ENCODE results near the gene ZCCHC2. TPM values are rescaled to one million over a fixed set of nuclear protein-coding genes. Genes with fewer than 3 reads are reported as not detected.

ZCCHC2 gene
- total and polyA plus RNA-seq, 2 of the 4 experiments (the other 2 are of a cell fraction) = 3.2 to 3.6 TPM

DNA sequence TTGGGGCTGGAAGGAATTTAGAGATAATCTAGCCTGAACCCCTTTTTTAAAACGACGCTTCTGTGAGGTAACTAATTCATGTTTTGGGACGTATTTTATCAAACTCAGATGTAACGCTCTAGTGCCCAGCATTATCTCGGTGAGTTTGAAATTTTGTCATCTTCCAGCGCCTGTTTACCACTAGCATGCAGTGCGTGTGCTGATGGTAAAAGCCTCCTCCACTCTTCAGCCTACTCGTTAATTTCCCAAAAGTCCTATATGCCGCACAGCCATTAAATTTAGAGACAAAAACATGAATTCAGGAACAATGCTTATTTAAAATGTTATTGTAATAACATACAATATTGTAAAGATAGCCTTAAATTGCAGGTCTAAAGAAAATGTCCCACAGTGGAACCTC is 2.8 kb downstream of the ZCCHC2 start:
- no peaks in the 10 kb centered on the region for H3K36me3 ChIP-seq (ENCODE audit: control insufficient read depth, insufficient read depth, low read length)
- H3K4ac ChIP-seq (ENCODE audit: low read depth, low read length) = no peak overlapping the region
- H2BK15ac ChIP-seq (ENCODE audit: low read depth, low read length) = no peak overlapping the region
- ChIA-PET CTCF (no interaction called here), POLR2A (ENCODE audit: unreplicated experiment) (no interaction called here)
- H2AK5ac ChIP-seq (ENCODE audit: low read depth, low read length) = no peak overlapping the region
- H3K18ac ChIP-seq (ENCODE audit: low read depth, low read length) = no peak overlapping the region
- H2BK5ac ChIP-seq (ENCODE audit: low read depth, low read length, poor library complexity, severe bottlenecking) = no peak overlapping the region
- no peak overlapping the region for H4K5ac ChIP-seq (ENCODE audit: low read depth, low read length)
- TF ChIP-seq, protein P1, sequence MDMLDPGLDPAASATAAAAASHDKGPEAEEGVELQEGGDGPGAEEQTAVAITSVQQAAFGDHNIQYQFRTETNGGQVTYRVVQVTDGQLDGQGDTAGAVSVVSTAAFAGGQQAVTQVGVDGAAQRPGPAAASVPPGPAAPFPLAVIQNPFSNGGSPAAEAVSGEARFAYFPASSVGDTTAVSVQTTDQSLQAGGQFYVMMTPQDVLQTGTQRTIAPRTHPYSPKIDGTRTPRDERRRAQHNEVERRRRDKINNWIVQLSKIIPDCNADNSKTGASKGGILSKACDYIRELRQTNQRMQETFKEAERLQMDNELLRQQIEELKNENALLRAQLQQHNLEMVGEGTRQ (IDR thresholded peaks at IDR 0.05; ENCODE audit: low read depth, low read length) = no peak
- TF ChIP-seq CEBPB (IDR thresholded peaks at IDR 0.05; ENCODE audit: low read depth, low read length) (no peak), SMC3 (IDR thresholded peaks at IDR 0.05; ENCODE audit: low read depth, low read length) (no peak), FOS (IDR thresholded peaks at IDR 0.05; ENCODE audit: low read depth, low read length) (no peak), RAD21 (IDR thresholded peaks at IDR 0.05; ENCODE audit: low read length) (no peak), POLR2A (IDR thresholded peaks at IDR 0.05; ENCODE audit: low read depth, low read length) (no peak), RFX5 (IDR thresholded peaks at IDR 0.05; ENCODE audit: low read depth, low read length) (no peak), BHLHE40 (IDR thresholded peaks at IDR 0.05; ENCODE audit: low read depth, low read length) (no peak)
- TF ChIP-seq, protein P2, sequence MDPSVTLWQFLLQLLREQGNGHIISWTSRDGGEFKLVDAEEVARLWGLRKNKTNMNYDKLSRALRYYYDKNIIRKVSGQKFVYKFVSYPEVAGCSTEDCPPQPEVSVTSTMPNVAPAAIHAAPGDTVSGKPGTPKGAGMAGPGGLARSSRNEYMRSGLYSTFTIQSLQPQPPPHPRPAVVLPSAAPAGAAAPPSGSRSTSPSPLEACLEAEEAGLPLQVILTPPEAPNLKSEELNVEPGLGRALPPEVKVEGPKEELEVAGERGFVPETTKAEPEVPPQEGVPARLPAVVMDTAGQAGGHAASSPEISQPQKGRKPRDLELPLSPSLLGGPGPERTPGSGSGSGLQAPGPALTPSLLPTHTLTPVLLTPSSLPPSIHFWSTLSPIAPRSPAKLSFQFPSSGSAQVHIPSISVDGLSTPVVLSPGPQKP (IDR thresholded peaks at IDR 0.05; ENCODE audit: borderline replicate concordance, low read depth, low read length) = no peak
- H3K4me3 ChIP-seq (ENCODE audit: insufficient read depth, low read depth, low read length) = no peak overlapping the region
- H3K14ac ChIP-seq (replicated peaks; ENCODE audit: low read depth, low read length) = no peak overlapping the region
- no peak overlapping the region for H4K91ac ChIP-seq (ENCODE audit: insufficient read depth, low read depth, low read length)
- H3K56ac ChIP-seq (ENCODE audit: extremely low read depth, insufficient read depth, low read length) = no peak overlapping the region
- dilution Hi-C loops (cut with HindIII; ENCODE audit: low sequenced_read_pairs, unreplicated experiment) = no loop called here
- H3K27me3 ChIP-seq (ENCODE audit: control insufficient read depth, insufficient read depth, low read length) = 0 out of 2 replicates have a peak, but pooled peaks cover 2% of the 10 kb centered on the region
- H4K20me1 ChIP-seq (ENCODE audit: insufficient read depth, low read length) = peaks cover 3% of the 10 kb centered on the region; the same call in 1 of the 2 replicates
- peak overlapping the region; percentile 86 for H3K23ac ChIP-seq (ENCODE audit: low read depth, low read length)
- no peaks in the 10 kb centered on the region for H3K9me3 ChIP-seq (ENCODE audit: control insufficient read depth, insufficient read depth, low read length)
- DNase-seq = no peak
- H2AFZ ChIP-seq (replicated peaks; ENCODE audit: low read length, poor library complexity) = no peak overlapping the region
- peaks cover 7% of the 10 kb centered on the region for H3K9me1 ChIP-seq (ENCODE audit: insufficient read depth, low read length)
- H2BK120ac ChIP-seq (ENCODE audit: low read depth, low read length) = no peak overlapping the region
- H2AK9ac ChIP-seq (replicated peaks; ENCODE audit: low read depth, low read length, poor library complexity) = no peak overlapping the region
- peak overlapping the region; percentile 21; the same call in 1 of the 2 replicates for H3K4me2 ChIP-seq (ENCODE audit: low read depth, low read length)
- H2BK20ac ChIP-seq (ENCODE audit: low read depth, low read length) = no peak overlapping the region
- H3K4me1 ChIP-seq (ENCODE audit: control insufficient read depth, insufficient read depth, low read length) = peaks cover 3% of the 10 kb centered on the region; the same call in 1 of the 2 replicates
- no TSS peak for BruUV-seq (replicated peaks)
- in situ Hi-C loops (cut with MboI; ENCODE audit: low sequenced_read_pairs) = no loop called here
- ATAC-seq (ENCODE audit: low read depth) = no peak
- peaks cover 10 to 33% of the 10 kb centered on the region in 2 experiments for H3K79me1 ChIP-seq (ENCODE audit: low read depth in 1 of 2, low read length in 2 of 2)
- H4K8ac ChIP-seq (ENCODE audit: low read depth in 2 of 2, low read length in 2 of 2) = no peak overlapping the region; a peak in 1 of 4 replicates
- no peak overlapping the region for H3K27ac ChIP-seq (ENCODE audit: insufficient read depth, low read length)
- H3K9ac ChIP-seq (ENCODE audit: low read depth, low read length) = no peak overlapping the region
- WGBS, 2 experiments (ENCODE audit: extremely low coverage in 2 of 2, insufficient read length in 1 of 2) = 89% methylated on average over 4 of the region's 9 CpGs; no CpG with 5 or more reads in 1 of the 2 experiments
- intact Hi-C loops (cut with micrococcal nuclease) = loop anchor here (1.0 to 10.0 kb wide), 7 partner anchors 190 to 909 kb away; partner anchors contain the start of genes PHLPP1, PIGN and RELCH

Data from IMR-90 (cell line).